ENCODE measurements around the gene PCNA.

The PCNA gene

DNA sequence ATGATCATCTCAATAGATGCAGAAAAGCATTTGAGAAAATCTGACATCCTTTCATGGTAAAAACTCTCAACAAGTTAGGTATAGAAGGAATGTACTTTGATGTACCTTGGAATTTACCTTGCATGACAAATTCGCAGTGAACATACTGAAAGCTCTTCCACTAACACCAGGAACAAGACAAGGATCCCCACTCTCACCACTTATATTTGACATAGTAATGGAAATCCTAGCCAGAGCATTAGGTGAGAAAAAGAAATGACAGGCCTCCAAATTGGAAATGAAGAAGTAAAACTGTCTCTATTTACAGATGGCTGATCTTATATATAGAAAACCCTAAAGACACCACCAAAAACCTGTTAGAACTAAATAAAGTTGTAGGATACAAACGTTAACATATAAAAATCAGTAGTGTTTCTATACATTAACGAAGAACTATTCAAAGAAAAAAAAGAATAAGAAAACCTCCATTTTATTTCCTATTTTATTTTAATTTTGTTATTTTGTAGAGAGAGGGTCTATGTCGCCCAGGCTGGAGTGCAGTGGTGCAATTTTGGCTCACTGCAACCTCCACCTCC, 26.9 kb downstream of the PCNA start:
- Histone ChIP-seq H3K79me1 (ENCODE audit: low read length) (no peaks in the 10 kb centered on the region), H2AFZ (ENCODE audit: insufficient read depth, low read length, poor library complexity) (no peak overlapping the region), H2BK120ac (ENCODE audit: insufficient read depth, low read length, poor library complexity) (no peak overlapping the region), H3K4me3 (ENCODE audit: low read depth, low read length) (no peak overlapping the region), H3K27me3 (ENCODE audit: insufficient read depth, low read length) (no peaks in the 10 kb centered on the region), H2BK12ac (ENCODE audit: low read length) (no peak overlapping the region), H3K4me2 (ENCODE audit: low read length) (no peak overlapping the region), H2AK5ac (ENCODE audit: low read length) (no peak overlapping the region), H3K4me1 (ENCODE audit: control insufficient read depth in 1 of 2, insufficient read depth in 2 of 2, low read length in 2 of 2) (no peaks in the 10 kb centered on the region), H2BK5ac (ENCODE audit: low read depth, low read length, poor library complexity) (no peak overlapping the region), H3K4ac (ENCODE audit: low read depth, low read length) (no peak overlapping the region), H4K12ac (ENCODE audit: low read depth, low read length) (no peak overlapping the region), H3K36me3 (ENCODE audit: control insufficient read depth in 1 of 2, insufficient read depth in 2 of 2, low read length in 2 of 2) (peaks cover 5 to 14% of the 10 kb centered on the region in 2 experiments), H4K8ac (ENCODE audit: low read depth, low read length) (no peak overlapping the region), H4K91ac (ENCODE audit: low read depth, low read length) (no peak overlapping the region), H3K79me2 (ENCODE audit: control insufficient read depth, insufficient read depth, low read length, poor library complexity) (no peaks in the 10 kb centered on the region), H3K27ac (ENCODE audit: low read depth, low read length) (no peak overlapping the region), H3K9ac (ENCODE audit: low read length) (no peak overlapping the region), H3K18ac (ENCODE audit: low read length) (no peak overlapping the region), H3K9me3 (ENCODE audit: insufficient read depth, low read depth, low read length) (no peaks in the 10 kb centered on the region), H3K14ac (ENCODE audit: low read length) (no peak overlapping the region), H3K23ac (ENCODE audit: low read length) (no peak overlapping the region)
- no CpG with 5 or more reads among the region's 4 CpGs for WGBS (ENCODE audit: extremely low coverage, insufficient coverage, insufficient read length)
- DNase-seq = peak in 1 of 2 donors; percentile 18

DNA sequence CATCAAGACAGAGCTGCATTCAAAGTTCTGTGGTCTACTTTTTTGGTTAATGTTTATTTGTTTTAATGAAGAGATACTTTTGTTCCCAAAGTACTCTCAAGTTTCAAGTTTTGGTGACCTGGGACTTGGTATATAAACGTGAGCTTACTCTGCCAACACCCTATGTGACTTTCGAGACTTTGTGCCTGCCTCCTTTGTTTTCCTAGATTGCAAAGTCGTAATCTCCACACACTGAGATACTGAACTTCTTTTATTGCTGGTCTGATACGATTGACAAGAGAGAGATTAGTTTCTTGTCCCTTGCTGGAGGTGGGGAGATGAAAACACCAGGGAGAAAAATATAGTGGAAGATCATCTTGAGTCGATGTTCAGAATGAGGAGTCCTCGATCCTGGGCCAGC, 27.9 kb downstream of the PCNA start:
- Histone ChIP-seq H3K27me3 (ENCODE audit: insufficient read depth, low read length) (no peaks in the 10 kb centered on the region), H4K8ac (ENCODE audit: low read depth, low read length) (no peak overlapping the region), H3K14ac (ENCODE audit: low read length) (no peak overlapping the region), H4K91ac (ENCODE audit: low read depth, low read length) (no peak overlapping the region), H3K36me3 (ENCODE audit: control insufficient read depth in 1 of 2, insufficient read depth in 2 of 2, low read length in 2 of 2) (peaks cover 3 to 11% of the 10 kb centered on the region in 2 experiments), H2AFZ (ENCODE audit: insufficient read depth, low read length, poor library complexity) (no peak overlapping the region), H2BK12ac (ENCODE audit: low read length) (no peak overlapping the region), H4K12ac (ENCODE audit: low read depth, low read length) (no peak overlapping the region), H3K4ac (ENCODE audit: low read depth, low read length) (no peak overlapping the region), H2AK5ac (ENCODE audit: low read length) (no peak overlapping the region), H2BK120ac (ENCODE audit: insufficient read depth, low read length, poor library complexity) (no peak overlapping the region), H3K4me3 (ENCODE audit: low read depth, low read length) (no peak overlapping the region), H3K23ac (ENCODE audit: low read length) (no peak overlapping the region), H3K9ac (ENCODE audit: low read length) (no peak overlapping the region), H3K27ac (ENCODE audit: low read depth, low read length) (no peak overlapping the region), H3K4me2 (ENCODE audit: low read length) (no peak overlapping the region), H3K4me1 (ENCODE audit: control insufficient read depth in 1 of 2, insufficient read depth in 2 of 2, low read length in 2 of 2) (no peaks in the 10 kb centered on the region), H3K79me1 (ENCODE audit: low read length) (no peaks in the 10 kb centered on the region), H3K79me2 (ENCODE audit: control insufficient read depth, insufficient read depth, low read length, poor library complexity) (no peaks in the 10 kb centered on the region), H3K18ac (ENCODE audit: low read length) (no peak overlapping the region), H3K9me3 (ENCODE audit: insufficient read depth, low read depth, low read length) (no peaks in the 10 kb centered on the region), H2BK5ac (ENCODE audit: low read depth, low read length, poor library complexity) (no peak overlapping the region)
- WGBS (ENCODE audit: extremely low coverage, insufficient coverage, insufficient read length) = no CpG with 5 or more reads among the region's 6 CpGs
- DNase-seq = no peak

DNA sequence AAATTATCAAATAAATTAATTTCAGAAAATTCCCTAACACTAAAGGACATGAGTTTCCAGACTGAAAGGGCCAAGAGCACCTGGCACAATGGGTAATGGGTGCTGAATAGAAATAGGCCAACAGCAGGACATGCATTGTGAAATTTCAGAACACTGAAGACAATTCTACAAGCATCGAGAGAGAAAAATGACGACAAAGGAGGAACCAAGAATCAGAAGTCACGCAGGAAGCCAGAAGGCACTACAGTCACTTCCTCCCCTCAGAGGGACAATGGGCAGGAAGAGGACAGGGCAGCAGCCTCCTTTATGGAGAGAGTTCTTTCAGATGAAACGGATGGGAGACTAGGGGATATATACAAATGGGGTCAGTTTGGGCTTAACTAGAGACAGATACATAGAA, 29.6 kb downstream of the PCNA start:
- Histone ChIP-seq H4K8ac (ENCODE audit: low read depth, low read length) (no peak overlapping the region), H3K27ac (ENCODE audit: low read depth, low read length) (no peak overlapping the region), H3K14ac (ENCODE audit: low read length) (no peak overlapping the region), H3K23ac (ENCODE audit: low read length) (no peak overlapping the region), H3K4ac (ENCODE audit: low read depth, low read length) (no peak overlapping the region), H3K36me3 (ENCODE audit: control insufficient read depth in 1 of 2, insufficient read depth in 2 of 2, low read length in 2 of 2) (no peaks in the 10 kb centered on the region), H3K18ac (ENCODE audit: low read length) (no peak overlapping the region), H4K12ac (ENCODE audit: low read depth, low read length) (no peak overlapping the region), H3K27me3 (ENCODE audit: insufficient read depth, low read length) (no peaks in the 10 kb centered on the region), H3K79me1 (ENCODE audit: low read length) (no peaks in the 10 kb centered on the region), H2BK120ac (ENCODE audit: insufficient read depth, low read length, poor library complexity) (no peak overlapping the region), H2AFZ (ENCODE audit: insufficient read depth, low read length, poor library complexity) (no peak overlapping the region), H3K9me3 (ENCODE audit: insufficient read depth, low read depth, low read length) (no peaks in the 10 kb centered on the region), H3K79me2 (ENCODE audit: control insufficient read depth, insufficient read depth, low read length, poor library complexity) (no peaks in the 10 kb centered on the region), H3K4me1 (ENCODE audit: control insufficient read depth in 1 of 2, insufficient read depth in 2 of 2, low read length in 2 of 2) (no peaks in the 10 kb centered on the region), H2AK5ac (ENCODE audit: low read length) (no peak overlapping the region), H2BK5ac (ENCODE audit: low read depth, low read length, poor library complexity) (no peak overlapping the region), H3K4me3 (ENCODE audit: low read depth, low read length) (no peak overlapping the region), H3K9ac (ENCODE audit: low read length) (no peak overlapping the region), H3K4me2 (ENCODE audit: low read length) (no peak overlapping the region), H4K91ac (ENCODE audit: low read depth, low read length) (no peak overlapping the region), H2BK12ac (ENCODE audit: low read length) (no peak overlapping the region)
- WGBS (ENCODE audit: extremely low coverage, insufficient coverage, insufficient read length) = no CpG with 5 or more reads among the region's 4 CpGs
- DNase-seq = no peak

GRCh38 chr20:5088688-5089087, 31.1 kb downstream of the PCNA start:
- H4K8ac ChIP-seq (ENCODE audit: low read depth, low read length) = no peak overlapping the region
- no peak overlapping the region for H3K4me3 ChIP-seq (ENCODE audit: low read depth, low read length)
- no peak overlapping the region for H3K18ac ChIP-seq (ENCODE audit: low read length)
- H3K79me1 ChIP-seq (ENCODE audit: low read length) = no peaks in the 10 kb centered on the region
- H2BK5ac ChIP-seq (ENCODE audit: low read depth, low read length, poor library complexity) = no peak overlapping the region
- no peak overlapping the region for H2AFZ ChIP-seq (ENCODE audit: insufficient read depth, low read length, poor library complexity)
- H4K12ac ChIP-seq (ENCODE audit: low read depth, low read length) = no peak overlapping the region
- no peak overlapping the region for H3K9ac ChIP-seq (ENCODE audit: low read length)
- H3K27ac ChIP-seq (ENCODE audit: low read depth, low read length) = no peak overlapping the region
- no peaks in the 10 kb centered on the region for H3K36me3 ChIP-seq (ENCODE audit: control insufficient read depth in 1 of 2, insufficient read depth in 2 of 2, low read length in 2 of 2)
- no peak overlapping the region for H4K91ac ChIP-seq (ENCODE audit: low read depth, low read length)
- no peak overlapping the region for H2BK120ac ChIP-seq (ENCODE audit: insufficient read depth, low read length, poor library complexity)
- no peak overlapping the region for H3K14ac ChIP-seq (ENCODE audit: low read length)
- no peak for DNase-seq
- no peak overlapping the region for H3K23ac ChIP-seq (ENCODE audit: low read length)
- H3K4me1 ChIP-seq (ENCODE audit: control insufficient read depth in 1 of 2, insufficient read depth in 2 of 2, low read length in 2 of 2) = no peaks in the 10 kb centered on the region
- no peak overlapping the region for H2AK5ac ChIP-seq (ENCODE audit: low read length)
- no peaks in the 10 kb centered on the region for H3K79me2 ChIP-seq (ENCODE audit: control insufficient read depth, insufficient read depth, low read length, poor library complexity)
- H3K4ac ChIP-seq (ENCODE audit: low read depth, low read length) = no peak overlapping the region
- no peaks in the 10 kb centered on the region for H3K9me3 ChIP-seq (ENCODE audit: insufficient read depth, low read depth, low read length)
- no CpG with 5 or more reads among the region's 3 CpGs for WGBS (ENCODE audit: extremely low coverage, insufficient coverage, insufficient read length)
- no peak overlapping the region for H2BK12ac ChIP-seq (ENCODE audit: low read length)
- H3K4me2 ChIP-seq (ENCODE audit: low read length) = no peak overlapping the region
- no peaks in the 10 kb centered on the region for H3K27me3 ChIP-seq (ENCODE audit: insufficient read depth, low read length)

Measured in trophoblast cell (in vitro differentiated cells and primary cell).